Stomach (tissue), 9 donors: ENCODE measurements around the gene KRT34. TPM values are rescaled to one million over a fixed set of nuclear protein-coding genes. Genes with fewer than 3 reads are reported as not detected.
"Not testable (repeated sequence)": the region's sequence is repeated elsewhere in the genome, so short reads cannot be mapped to it uniquely, and the experiment has no call there.

Experiments
- DNase-seq, 2 donors: peaks; one replicate each; pipeline versions ENCODE4 v3.0.0 to v3.0.0-alpha.2; 2013 to 2019
- H3K27ac ChIP-seq, 5 donors: fragments of 200-600 bp in 4 of 5; sonication (generic) in 4 of 5; one replicate each; pipeline ENCODE4 v1.5.1; 2013 to 2019; ENCODE audit warnings: mild to moderate bottlenecking in 1 of 5, moderate library complexity in 1 of 5
- H3K27me3 ChIP-seq, 3 donors: fragments of 200-600 bp; sonication (generic); one replicate each; pipeline ENCODE4 v1.5.1; 2017 to 2019; ENCODE audit warnings: mixed run types in 1 of 3
- H3K36me3 ChIP-seq, 4 donors: fragments of 200-600 bp; sonication (generic); 1 replicate in 3 of 4; 2 replicates in 1 of 4; pipeline ENCODE4 v1.5.1; 2016 to 2019
- H3K4me1 ChIP-seq, 4 donors: fragments of 200-600 bp; sonication (generic); one replicate each; pipeline ENCODE4 v1.5.1; 2016 to 2019
- H3K4me3 ChIP-seq, 4 donors: fragments of 200-600 bp; sonication (generic) in 3 of 4; one replicate each; pipeline ENCODE4 v1.5.1; 2016 to 2019; ENCODE audit warnings: mild to moderate bottlenecking in 1 of 4
- H3K9me3 ChIP-seq, 4 donors: fragments of 200-600 bp; sonication (generic); one replicate each; pipeline ENCODE4 v1.5.1; 2016 to 2019
- EP300 ChIP-seq: sonication (generic); formaldehyde crosslinking; IDR thresholded peaks from one replicate; pipeline ENCODE4 v1.6.1; 2017; ENCODE audit warnings: antibody characterized with exemption
- POLR2A ChIP-seq, 4 donors: fragments of 450-650 bp; IDR thresholded peaks; one replicate each; pipeline ENCODE4 v1.6.1; 2016; ENCODE audit warnings: antibody characterized with exemption in 4 of 4, control low read depth in 2 of 4, mild to moderate bottlenecking in 1 of 4, moderate library complexity in 1 of 4
- POLR2AphosphoS5 ChIP-seq, 3 donors: sonication (generic); formaldehyde crosslinking; IDR thresholded peaks; one replicate each; pipeline ENCODE4 v1.6.1; 2016; ENCODE audit warnings: antibody characterized with exemption in 3 of 3
- WGBS, 5 donors: extraction: QIAGEN DNeasy Blood & Tissue Kit in 3 of 5; methylation state at CpG; one replicate each; pipeline versions ENCODE4 v1.1.5 to v1.1.7; 2013 to 2018; 5-methylcytosine and 5-hydroxymethylcytosine counted together
- intact Hi-C: fragments of 100-400 bp; cut with DNase I; formaldehyde crosslinking; loops from one replicate; pipeline ENCODE4 v1.15.1; 2023; ENCODE audit warnings: low total_unique reads
- polyA plus RNA-seq, 3 donors: library from polyadenylated mRNA; stranded (reverse); fragments of 200-250 nt; gene quantifications; one replicate each; pipeline ENCODE4 v1.2.3, GENCODE V29; 2013
- total RNA-seq, 5 donors: library from RNA; depleted of rRNA; stranded (reverse); fragments of >200 nt; gene quantifications; one replicate each; pipeline versions ENCODE4 v1.1.0 to v1.2.3, GENCODE V29; 2014 to 2016
- TF ChIP-seq, protein P1 (sequence below), 7 experiments: fragments of 450-650 bp in 4 of 7; fragments of 200-600 bp in 3 of 7; sonication (generic) in 3 of 7; IDR thresholded peaks; one replicate each; pipeline ENCODE4 v1.5.1; 2016 to 2019; ENCODE audit warnings: antibody characterized with exemption in 7 of 7, control low read depth in 2 of 7, mild to moderate bottlenecking in 1 of 7
- donor health status: healthy with polysubstance abuse.
- donor health status: Bipolar disorder and iron deficiency.
- donor health status: healthy.

Gene KRT34
- total and polyA plus RNA-seq, 8 donors: 0.20 TPM; not detected in 7

DNA sequence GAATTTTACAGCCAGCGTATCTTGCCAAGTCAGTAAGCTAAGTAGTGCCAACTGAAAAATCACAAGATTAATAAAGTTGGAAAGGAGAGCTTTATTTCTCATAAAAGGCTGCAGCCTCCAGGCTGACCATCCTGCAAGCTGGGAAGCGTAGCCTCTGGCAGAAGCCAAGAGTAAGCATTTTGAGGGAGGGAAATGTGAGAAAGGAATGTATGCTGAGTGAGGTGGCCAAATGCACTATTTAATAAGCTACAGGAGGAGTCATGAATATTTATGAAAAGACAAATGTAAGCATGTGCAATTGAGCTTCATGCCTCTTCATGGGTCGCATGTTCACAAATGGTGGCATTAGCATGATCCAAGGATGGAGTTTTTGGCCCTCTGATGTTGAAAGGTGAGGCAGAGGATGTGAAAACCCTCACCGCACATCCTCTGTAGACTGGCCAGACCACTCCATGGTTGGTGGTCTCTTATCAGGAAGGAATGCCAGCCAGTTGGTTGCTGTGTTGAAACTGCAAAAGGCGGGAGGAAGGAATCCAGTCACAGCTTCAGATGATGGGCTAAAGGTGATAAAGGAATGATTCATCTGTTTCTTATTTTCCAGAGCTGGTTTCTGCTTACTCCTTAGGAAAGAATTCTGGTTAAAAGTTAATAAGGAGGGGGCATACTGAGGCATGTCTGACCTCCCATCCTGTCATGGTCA is 21.7 kb downstream of the KRT34 start:
- no peaks in the 10 kb centered on the region for H3K4me1 ChIP-seq
- TF ChIP-seq EP300 (no peak), POLR2A (IDR thresholded peaks at IDR 0.05) (no peak), POLR2AphosphoS5 (IDR thresholded peaks at IDR 0.05) (no peak)
- TF ChIP-seq, protein P1, sequence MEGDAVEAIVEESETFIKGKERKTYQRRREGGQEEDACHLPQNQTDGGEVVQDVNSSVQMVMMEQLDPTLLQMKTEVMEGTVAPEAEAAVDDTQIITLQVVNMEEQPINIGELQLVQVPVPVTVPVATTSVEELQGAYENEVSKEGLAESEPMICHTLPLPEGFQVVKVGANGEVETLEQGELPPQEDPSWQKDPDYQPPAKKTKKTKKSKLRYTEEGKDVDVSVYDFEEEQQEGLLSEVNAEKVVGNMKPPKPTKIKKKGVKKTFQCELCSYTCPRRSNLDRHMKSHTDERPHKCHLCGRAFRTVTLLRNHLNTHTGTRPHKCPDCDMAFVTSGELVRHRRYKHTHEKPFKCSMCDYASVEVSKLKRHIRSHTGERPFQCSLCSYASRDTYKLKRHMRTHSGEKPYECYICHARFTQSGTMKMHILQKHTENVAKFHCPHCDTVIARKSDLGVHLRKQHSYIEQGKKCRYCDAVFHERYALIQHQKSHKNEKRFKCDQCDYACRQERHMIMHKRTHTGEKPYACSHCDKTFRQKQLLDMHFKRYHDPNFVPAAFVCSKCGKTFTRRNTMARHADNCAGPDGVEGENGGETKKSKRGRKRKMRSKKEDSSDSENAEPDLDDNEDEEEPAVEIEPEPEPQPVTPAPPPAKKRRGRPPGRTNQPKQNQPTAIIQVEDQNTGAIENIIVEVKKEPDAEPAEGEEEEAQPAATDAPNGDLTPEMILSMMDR (IDR thresholded peaks at IDR 0.05): no peak
- intact Hi-C loops: no loop called here
- H3K9me3 ChIP-seq: no peaks in the 10 kb centered on the region
- H3K4me3 ChIP-seq: no peak overlapping the region
- H3K27me3 ChIP-seq: no peaks in the 10 kb centered on the region
- no peaks in the 10 kb centered on the region for H3K36me3 ChIP-seq
- DNase-seq: no peak
- no peak overlapping the region for H3K27ac ChIP-seq
- WGBS, 5 donors: 79 to 90% (median 81%) methylated on average over 5 of the region's 5 CpGs

DNA sequence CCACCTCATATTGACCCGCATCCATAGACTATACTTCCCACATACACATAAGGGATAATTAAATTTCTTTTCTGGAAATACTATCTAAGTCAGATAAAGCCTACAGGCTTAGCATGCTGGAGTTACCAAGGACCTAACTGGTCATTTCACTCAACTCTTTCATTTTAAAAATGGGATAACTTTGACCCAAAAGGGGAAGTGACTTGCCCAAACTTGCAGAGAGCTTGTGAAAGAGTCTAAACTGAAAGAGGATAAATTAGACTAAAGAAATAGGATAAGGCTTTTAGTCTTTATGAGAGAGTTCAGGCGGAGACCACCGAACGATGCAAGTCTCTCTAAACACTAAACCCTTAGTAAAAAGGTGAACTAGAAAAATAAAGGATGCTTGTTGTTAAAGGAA is 27.6 kb downstream of the KRT34 start:
- Histone ChIP-seq H3K4me3 (no peak overlapping the region), H3K27me3 (no peaks in the 10 kb centered on the region), H3K9me3 (no peaks in the 10 kb centered on the region), H3K36me3 (no peaks in the 10 kb centered on the region), H3K27ac (no peak overlapping the region), H3K4me1 (no peaks in the 10 kb centered on the region)
- no peak for DNase-seq
- 87 to 92% (median 87%) methylated on average over 4 of the region's 4 CpGs for WGBS, 5 donors
- intact Hi-C loops: no loop called here
- TF ChIP-seq, protein P1 (IDR thresholded peaks at IDR 0.05): no peak
- TF ChIP-seq EP300: no peak
- TF ChIP-seq POLR2A (IDR thresholded peaks at IDR 0.05): no peak
- TF ChIP-seq POLR2AphosphoS5 (IDR thresholded peaks at IDR 0.05): no peak

DNA sequence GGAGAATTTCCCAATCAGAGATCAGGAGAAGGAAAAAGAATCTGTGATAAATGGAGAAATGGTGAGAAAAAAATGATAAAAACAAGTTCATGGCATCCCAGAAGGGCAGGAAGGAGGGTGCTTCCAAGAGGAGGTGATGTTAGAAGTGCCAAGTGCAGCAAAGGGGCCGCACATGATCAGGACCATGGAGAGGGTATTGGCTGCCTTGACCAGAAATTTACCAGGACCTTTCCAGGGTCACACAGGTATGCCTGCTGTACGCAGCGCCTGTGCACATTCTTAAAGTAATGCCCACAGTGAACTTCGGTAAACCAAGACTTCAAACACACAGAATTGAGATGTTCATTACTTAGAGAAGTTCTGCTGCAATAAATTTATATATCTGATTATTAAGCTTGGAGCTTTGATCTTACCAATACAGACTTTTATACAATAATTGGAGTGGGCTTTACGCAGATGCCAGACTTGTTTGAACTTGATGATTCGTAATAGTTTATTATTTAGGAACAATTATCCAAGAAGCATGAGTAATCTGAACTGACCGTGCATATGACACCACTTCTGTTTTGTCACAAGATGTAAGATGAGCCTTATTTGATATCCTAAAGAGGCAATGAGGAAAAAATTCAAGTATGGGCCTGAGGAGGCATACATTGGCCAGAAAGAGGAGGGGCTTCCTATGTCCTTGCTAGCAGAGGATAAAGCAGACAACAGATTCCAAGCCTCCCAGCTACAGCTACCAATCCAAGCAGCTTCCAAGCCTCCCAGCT is 29.3 kb downstream of the KRT34 start:
- H3K4me1 ChIP-seq: no peaks in the 10 kb centered on the region
- peak in 1 of 2 donors; percentile 19 for DNase-seq
- no peaks in the 10 kb centered on the region for H3K36me3 ChIP-seq
- 70 to 85% (median 75%) methylated on average over 7 of the region's 7 CpGs for WGBS, 5 donors
- intact Hi-C loops: no loop called here
- no peaks in the 10 kb centered on the region for H3K9me3 ChIP-seq
- no peak overlapping the region for H3K4me3 ChIP-seq
- TF ChIP-seq EP300 (no peak), POLR2AphosphoS5 (IDR thresholded peaks at IDR 0.05) (no peak), POLR2A (IDR thresholded peaks at IDR 0.05) (no peak)
- TF ChIP-seq, protein P1 (IDR thresholded peaks at IDR 0.05): no peak
- no peak overlapping the region for H3K27ac ChIP-seq
- no peaks in the 10 kb centered on the region for H3K27me3 ChIP-seq

DNA sequence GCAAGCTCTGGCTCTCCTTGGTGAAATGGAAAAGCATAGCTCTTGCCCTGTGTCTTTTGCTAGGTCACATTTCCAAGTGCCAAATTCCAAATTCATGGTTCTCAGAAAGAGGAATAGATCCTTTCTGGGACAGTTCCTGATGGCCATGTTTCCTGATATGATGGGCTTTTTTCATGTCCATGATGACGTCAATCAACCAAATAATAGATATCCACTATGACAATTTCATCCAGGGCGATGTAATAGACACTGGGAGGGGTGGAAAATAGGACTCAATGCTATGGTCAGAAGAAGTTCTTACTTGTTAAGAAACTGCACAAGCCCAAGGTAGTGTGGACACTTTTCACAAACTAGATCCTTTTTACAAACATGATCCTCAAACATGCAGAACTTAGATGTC is 30.9 kb downstream of the KRT34 start:
- H3K4me3 ChIP-seq: no peak overlapping the region
- no peaks in the 10 kb centered on the region for H3K4me1 ChIP-seq
- H3K36me3 ChIP-seq: no peaks in the 10 kb centered on the region
- 78 to 91% (median 86%) methylated on average over 2 of the region's 2 CpGs for WGBS, 5 donors
- no peaks in the 10 kb centered on the region for H3K27me3 ChIP-seq
- H3K9me3 ChIP-seq: no peaks in the 10 kb centered on the region
- no peak for DNase-seq
- H3K27ac ChIP-seq: no peak overlapping the region
- TF ChIP-seq POLR2AphosphoS5 (IDR thresholded peaks at IDR 0.05) (no peak), POLR2A (IDR thresholded peaks at IDR 0.05) (no peak), EP300 (no peak)
- TF ChIP-seq, protein P1 (IDR thresholded peaks at IDR 0.05): no peak
- intact Hi-C loops: no loop called here

DNA sequence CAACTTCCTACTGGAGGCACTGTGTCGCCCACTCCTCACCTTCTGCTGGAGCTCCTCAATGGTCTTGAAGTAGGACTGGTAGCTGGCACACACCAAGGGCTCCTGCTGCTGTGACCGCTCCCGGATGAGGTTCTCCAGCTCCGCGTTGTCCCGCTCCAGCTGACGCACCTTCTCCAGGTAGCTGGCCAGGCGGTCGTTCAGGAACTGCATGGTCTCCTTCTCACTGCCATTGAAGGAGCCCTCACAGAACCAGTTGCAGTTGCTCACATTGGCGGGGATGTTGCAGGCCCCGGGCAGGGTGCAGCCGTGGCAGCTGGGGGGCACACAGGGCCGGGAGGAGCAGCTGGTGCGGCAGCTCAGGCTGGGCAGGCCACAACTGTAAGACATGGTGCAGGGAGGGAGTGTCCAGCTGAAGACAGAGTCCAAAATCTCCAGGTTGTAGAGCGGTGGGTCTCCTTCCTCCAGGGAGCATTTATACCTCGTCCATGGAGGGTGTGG is 31.7 kb downstream of the KRT34 start, which contains the start of gene KRT33A:
KRT33A (minus strand) TSS at position 448 of the 498 bp plus-strand sequence; CDS start at position 387, 61 bp downstream.
- H3K4me1 ChIP-seq, H3K27me3 ChIP-seq, H3K9me3 ChIP-seq, H3K36me3 ChIP-seq, H3K4me3 ChIP-seq, DNase-seq, H3K27ac ChIP-seq, intact Hi-C loops: not testable (repeated sequence)
- WGBS, 5 donors: 86 to 91% (median 89%) methylated on average over 14 to 16 of the region's 16 CpGs
